Measurements from ENCODE around the gene SCO1.

Gene SCO1

DNA sequence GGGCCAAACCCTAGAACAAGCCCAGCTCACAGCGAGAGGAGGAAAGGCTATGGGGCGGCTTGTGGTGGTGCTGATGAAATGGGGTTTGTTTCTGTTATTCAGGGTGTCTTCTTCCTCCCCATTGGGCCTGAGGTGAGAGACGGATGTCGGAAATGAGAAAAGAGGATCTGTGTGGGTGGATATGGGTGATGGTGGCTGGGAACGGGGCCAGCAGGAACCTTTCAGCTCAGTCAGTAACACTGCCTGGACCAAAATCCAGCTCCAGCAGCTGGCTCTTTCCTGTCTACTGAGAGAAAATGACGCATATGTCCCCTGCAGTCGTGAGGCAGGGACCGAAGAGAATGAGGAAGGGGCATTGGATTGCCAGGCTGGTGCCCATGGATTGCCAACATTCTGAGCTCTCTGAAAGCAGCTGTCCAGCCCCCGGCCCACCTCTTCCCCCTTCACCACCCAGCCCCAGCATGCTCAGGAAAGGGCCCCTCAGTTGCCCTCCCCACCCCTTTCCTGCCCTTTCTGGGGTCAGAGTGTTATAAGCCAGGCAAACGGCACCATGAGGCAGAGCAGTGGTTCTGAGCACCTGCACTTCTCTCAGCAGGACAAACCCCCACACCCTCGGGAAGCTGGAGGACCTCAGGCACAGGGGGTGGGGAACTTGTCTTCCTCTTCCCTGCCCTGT is 44.2 kb downstream of the SCO1 start:
- no peak for DNase-seq

DNA sequence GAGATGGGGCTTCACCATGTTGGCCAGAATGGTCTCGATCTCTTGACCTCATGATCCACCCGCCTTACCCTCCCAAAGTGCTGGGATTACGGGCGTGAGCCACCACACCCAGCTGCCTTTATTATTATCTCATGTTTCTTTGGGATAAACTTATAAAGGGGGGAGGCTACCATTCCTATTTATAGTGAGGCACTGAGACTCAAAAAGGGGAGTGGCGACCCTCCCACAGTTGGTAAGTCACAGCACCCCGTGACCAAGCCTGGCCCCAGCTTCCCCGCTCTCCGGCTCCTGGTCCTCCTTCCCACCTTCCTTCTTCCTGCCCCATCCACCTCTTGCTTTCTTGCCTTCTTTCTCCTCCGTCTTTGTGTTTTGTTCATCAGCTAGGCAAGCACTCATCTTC is 45.4 kb downstream of the SCO1 start:
- DNase-seq = no peak

DNA sequence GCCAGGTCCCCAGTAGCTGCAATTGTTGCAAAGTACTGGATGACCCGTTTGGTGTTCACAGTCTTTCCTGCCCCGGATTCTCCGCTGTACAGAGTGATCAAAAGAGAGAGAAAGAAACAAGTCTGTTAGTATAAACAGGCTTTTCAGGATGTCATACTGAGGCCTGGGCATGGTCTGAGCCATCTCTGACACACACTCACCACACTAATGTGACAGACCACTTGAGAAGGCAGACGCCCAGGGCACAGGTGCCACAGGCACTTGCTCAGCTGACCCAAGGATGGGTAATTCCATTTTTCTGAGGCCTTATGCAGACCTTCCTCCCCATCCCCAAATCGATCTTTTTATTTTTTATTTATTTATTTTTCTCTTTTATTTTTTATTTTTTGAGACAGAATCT is 47.7 kb downstream of the SCO1 start:
- DNase-seq = no peak

DNA sequence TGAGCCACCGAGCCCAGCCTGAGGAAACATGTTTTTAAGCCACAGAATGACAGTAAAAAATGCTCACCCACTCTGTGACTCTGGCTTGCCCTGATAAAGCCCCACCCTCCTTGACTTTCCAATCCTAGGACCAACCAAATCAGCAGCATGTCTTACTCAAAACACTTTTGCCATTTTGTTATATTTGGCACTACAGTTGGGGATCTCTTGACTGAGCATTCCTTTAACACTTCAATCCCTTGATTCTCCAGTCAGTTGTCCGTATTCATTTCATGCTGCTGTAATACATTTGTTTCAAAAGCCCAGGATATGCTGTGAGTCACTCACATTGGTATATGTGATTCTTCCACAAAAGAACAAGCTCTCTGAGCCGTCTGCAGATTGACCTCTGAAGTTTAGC is 48.4 kb downstream of the SCO1 start:
- DNase-seq = no peak

DNA sequence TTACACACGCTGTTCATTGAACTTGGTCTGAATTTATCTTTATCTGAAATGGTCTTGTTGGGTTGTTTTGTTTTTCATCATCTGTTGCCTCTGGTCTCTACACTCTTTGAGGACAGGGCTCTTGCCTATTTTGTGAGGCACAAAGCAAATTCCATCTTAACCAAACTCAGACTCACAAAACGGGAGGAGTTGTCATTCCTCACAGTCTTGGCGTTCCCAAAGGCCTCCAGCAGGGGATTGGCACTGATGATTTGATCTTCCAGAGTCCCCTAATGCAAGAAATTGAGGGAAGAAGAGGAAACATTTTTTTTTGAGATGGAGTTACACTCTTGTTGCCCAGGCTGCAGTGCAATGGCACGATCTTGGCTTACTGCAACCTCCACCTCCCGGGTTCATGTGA is 49.0 kb downstream of the SCO1 start:
- no peak for DNase-seq

DNA sequence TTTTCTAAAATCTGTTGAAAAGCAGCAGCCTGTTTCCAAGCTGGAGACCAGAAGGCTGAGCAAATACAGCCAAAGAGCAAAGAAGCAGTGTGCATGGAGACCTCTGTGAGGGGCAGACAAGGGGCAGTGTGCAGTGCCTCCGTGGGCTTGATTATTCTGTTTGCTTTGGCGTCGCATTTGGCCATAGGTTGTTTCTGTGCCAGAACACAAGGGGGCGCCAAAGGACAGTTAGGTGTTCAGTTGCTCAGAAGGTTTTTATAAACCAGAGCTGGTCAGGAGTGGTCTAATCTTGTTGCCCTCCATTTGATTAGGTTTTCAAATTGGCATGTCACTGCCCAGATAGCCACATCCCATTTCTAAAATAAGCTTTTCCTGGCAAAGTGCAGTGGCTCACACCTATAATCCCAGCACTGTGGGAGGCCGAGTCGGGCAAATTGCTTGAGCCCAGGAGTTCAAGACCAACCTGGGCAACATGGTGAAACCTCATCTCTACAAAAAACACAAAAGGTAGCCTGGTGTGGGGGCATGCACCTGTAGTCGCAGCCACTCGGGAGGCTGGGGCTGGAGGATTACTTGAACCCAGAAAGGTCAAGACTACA is 50.8 kb downstream of the SCO1 start:
- peak; percentile 20 for DNase-seq

DNA sequence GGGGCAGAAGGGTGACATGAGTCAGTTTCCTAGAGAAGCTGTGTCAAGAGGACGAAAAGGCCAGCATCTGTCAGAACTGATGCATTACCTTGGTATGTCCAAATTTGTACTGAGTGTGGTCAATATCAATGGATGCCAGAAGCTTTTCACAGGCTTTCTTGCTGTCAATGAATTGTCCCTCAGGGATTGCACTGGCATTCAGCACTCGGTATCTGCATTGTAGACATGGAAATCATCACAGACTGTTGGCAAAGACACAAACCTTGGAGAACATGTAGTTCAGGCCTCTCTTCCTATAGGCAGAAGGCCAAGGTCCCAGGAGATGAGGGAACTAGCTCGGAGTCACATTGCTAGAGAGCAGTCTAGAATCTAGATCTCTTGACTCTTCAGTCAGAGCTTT is 56.9 kb downstream of the SCO1 start:
- no peak for DNase-seq

DNA sequence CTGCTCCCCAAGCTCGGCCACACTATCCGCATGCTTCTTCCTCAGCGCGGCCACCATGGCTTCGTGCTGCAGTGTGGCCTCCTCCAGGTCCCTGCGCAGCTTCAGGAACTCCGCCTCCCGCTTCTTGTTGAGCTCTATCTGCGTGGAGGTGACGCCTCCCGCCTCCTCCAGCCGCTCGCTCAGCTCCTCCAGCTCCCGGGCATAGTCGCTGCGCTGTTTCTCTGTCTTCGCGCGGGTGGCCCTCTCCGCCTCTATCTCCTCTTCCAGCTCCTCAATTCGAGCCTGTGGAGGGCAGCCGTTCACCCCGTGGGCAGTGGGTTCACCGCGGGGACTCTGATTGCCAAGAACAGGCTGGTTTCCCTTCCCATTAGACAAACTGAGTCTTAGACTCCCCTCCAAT is 59.2 kb downstream of the SCO1 start:
- DNase-seq = no peak

DNA sequence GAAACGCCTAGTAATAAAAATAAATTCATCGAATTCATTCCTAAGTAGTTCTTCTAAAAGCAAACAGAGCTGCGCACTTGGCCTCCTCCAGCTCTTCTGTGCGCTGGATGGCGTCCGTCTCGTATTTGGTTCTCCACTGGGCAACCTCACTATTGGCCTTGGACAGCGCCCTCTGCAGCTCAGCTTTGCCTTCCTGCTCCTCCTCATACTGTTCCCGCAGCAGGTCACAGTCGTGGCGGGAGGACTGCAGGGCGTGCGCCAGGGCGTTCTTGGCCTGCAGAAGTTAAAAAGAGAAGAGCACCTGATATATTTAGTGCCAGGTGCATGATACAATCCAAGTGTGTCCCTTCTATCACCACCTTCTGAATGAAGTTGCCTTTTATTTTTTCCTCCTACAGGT is 62.0 kb downstream of the SCO1 start:
- DNase-seq = no peak

DNA sequence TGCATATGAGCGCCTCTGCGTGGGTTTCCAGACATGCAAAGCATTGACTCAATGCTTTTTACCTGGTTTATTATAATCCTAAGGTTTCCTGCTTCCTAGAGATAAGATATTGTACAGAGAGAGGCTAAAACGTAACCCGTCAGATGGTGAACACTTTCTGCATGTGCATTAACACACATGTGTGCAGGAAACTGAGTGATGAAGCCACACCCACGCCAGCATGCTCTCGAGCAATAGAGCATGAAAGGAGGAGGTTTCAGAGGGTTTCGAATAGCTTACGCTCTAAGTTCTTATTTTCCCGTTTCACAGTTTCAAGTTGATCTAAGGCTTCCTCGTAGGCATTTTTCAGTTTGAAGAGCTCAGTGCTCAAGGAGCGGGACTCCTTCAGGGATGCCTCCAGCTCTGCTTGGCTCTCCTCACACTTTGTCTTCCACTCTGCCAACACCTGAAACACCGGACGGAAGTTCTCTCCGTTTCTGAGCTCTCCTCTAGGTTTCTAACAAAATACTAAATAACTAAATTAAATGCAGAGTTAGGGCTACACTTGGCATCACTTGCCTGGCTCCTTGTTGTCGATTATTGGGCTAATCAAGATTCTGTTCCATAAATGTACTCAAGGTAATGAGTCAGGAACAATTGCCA is 63.5 kb downstream of the SCO1 start:
- DNase-seq = no peak

DNA sequence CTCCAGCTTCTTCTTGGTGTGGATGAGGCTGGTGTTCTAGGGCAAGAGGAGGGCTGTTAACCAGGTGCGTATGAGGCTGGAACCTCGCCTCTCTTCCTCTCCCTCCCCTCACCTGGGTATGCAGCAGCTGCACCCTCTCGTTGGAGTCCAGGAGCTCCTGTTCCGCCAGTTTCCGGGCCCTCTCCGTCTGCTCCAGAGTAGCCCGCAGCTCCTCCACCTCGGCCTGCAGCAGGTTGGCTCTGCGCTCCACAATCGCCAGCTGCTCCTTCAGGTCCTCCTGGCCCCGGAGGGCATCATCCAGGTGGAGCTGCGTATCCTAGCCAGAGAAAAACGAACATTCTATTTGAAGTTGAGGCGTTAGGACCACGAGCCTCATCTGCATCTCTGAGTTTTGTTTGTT is 65.6 kb downstream of the SCO1 start:
- DNase-seq = no peak

DNA sequence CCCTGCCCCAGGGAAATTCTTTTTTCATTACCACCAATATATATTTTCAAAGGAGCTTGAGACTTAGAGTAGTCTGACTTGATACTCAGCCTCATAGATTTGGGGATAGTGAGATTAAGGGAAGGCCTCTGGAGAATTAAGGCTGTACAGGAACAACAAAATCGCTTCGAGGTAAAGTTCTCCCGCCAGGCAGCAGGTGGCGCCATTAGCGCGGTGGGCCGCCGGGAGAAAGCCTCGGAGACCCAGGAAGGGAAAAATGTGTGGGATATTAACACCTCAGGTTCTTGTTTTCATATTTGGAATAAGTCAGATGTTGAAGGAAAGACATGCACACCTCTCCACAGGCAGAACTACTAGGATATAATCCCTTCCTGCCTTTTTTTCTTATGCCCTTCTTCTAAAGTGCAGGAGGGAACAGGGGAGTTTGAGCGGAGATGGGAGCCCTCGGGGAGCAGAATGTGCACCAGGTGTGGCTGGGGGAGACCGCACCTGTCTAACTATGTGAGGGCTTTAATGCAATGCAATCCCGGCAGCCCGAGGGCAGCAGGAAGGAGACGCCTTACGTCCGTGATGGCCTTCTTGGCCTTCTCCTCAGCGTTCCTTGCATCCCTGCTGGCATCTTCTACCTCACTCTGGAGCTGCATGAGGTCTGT is 66.2 kb downstream of the SCO1 start:
- DNase-seq = no peak

DNA sequence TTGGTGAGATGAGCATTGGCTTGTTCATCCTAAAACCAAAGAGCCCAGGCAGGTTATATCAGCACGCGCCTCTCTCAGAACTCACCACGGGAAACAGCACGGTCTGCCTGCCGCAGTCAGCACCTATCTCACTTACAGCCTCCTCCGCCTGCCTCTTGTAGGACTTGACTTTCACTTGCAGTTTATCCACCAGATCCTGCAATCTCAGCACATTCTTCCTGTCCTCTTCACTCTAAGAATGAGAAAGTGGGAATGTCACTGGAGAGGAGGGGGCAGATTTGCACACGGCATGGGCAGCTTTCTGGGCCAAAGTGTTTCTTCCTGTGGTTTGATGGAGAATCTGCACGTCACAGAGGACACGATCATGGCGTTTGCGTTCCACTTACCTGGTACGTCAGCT is 67.6 kb downstream of the SCO1 start:
- no peak for DNase-seq

DNA sequence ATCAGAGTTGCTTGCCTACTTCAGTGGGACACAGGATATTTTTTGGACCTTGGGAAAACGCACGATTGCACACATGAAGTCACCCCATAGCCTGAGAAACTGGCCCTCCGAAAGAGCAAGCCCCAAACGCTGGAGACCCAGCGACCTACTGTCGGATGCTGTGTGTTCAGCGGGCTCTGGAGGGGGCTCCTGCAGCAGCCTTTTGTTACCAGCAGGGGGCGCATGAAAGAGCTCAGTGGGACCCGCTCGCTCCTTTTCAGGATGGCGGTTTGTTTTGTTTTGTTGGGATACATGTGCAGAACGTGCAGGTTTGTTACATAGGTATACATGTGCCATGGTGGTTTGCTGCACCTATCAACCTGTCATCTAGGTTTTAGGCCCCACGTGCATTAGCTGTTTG is 68.6 kb downstream of the SCO1 start:
- DNase-seq = no peak

DNA sequence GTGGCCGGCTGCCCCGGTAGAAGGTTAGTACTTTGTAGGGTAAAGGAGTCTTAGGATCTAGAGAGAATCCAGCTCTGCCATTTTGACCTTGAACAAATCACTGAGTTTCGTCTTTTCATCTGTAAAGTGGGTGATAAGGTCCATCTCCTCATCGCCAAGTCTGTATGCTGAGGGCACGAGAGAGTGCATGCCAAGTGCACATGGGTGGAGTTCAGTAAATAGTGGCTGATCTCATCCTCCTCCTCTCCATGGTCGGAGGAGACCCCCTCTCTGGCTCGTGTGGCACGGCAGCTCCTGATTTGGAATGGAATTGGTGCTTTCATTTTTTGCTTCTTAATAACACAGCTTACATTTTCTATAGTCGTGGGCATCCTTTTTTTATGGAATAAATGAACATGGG is 70.9 kb downstream of the SCO1 start:
- no peak for DNase-seq

DNA sequence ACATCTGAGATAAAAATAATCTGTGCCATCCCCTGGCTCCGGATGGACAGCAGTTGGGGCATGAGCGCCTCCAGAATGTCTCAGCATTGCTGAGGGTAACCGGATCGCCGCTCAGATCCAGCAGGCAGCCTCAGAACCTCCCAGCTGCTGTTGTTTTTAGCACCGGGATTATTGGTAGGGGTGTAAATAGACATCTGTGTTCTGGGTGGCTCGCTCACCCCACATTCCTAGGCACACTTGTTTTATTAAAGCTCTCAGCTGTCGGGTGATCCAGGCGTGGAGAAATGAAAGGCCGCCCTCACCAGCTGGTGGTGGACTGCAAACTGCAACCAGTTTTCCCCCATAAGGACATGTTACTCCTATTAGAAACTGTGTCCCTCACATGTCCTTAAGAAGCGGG is 72.4 kb downstream of the SCO1 start:
- DNase-seq = no peak

DNA sequence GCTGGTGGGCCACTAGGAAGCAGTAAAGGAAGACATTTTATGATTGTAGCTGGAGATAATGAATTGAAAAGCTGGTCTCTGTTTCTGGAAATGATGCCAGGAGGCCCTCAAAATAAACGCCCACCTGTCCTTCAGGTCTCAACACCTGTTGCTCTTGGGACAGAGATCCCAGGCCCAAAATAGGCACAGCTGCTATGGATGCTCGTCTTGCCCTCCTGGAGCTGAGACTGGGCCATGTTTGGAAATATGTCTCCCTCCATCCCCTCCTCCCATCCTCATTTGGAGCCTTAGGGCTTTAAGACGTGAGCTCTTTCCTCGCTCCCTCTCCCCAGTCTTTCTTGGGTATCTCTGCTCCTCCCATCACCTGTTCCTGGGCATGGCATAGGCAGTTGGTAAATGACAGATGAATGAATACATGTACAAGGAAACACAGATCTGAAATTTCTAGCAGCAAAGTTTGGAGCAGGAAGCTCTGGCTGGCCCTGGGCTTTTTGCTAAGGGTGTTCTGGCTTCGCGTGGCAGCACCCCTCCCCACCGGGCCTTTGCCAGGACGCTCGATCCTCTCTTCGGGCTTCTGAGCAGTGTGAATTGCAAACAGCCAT is 73.5 kb downstream of the SCO1 start:
- no peak for DNase-seq

DNA sequence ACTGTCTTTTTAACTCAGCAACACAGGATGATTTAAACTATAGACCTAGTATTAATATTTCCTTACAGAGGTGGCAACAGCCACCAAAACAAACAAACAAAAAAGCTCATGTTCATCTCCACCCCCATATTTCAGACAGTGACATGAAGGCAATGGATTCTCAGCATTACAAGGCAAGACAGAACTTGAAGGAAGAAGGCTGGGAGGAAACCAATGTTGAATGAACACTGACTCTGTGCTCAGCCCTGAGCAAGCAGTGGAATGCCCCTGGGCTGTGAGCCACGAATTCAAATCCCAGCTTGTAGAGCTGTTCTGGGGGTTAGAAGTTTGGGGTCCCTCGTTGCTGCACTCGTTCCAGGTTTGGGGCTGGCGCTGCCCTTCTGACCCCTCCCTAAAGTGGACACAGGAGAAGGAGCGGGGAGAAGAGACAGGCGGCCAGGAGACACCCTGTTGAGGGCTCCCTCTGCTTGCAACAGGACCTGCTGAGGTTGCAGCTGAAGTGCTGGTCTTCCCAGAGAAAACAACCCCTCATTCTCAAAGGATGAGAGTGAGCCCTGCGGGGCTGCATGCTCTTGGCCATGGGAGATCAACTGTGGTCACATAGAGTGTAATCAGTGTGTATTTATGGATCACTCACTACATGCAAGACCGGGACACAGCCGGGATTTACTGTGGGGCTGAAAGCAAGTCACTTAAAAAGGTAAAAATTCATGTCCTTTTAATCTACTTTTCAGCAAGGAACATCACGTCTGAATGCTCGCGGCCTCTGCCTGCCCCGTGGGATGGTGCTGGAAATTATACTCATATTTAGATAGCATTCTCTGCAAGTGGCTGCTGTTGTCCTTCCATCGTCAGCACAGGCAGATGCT is 74.5 kb downstream of the SCO1 start:
- DNase-seq = no peak

All from T1000 (cell line).